ENCODE results near the gene TMEM61. TPM values are rescaled to one million over a fixed set of nuclear protein-coding genes. Genes with fewer than 3 reads are reported as not detected.
"Not testable (repeated sequence)": the region's sequence is repeated elsewhere in the genome, so short reads cannot be mapped to it uniquely, and the experiment has no call there.

The TMEM61 gene
- total and polyA plus RNA-seq, 2 donors (not counting 1 experiment from before 2014, with no cell fraction given), result not detected

- TF ChIP-seq EZH2 (IDR thresholded peaks at IDR 0.05; ENCODE audit: low read length, missing control alignments) (no peak), CTCF (conservative IDR thresholded peaks at IDR 0.05 in 1 of 2, IDR thresholded peaks at IDR 0.05 in 1 of 2; ENCODE audit: low read depth in 1 of 2, low read length in 2 of 2) (no peak)
- no peak overlapping the region for H3K9ac ChIP-seq (ENCODE audit: insufficient read depth, low read length)
- no peak overlapping the region for H3K4me2 ChIP-seq (ENCODE audit: extremely low read depth, insufficient read depth, low read length)
- H3K36me3 ChIP-seq (ENCODE audit: control insufficient read depth, insufficient read depth, low read length), result no peaks in the 10 kb centered on the region
- no peak overlapping the region for H2AFZ ChIP-seq (ENCODE audit: low read length)
- DNase-seq (ENCODE audit: low read depth in 2 of 2), result no peak
- no peaks in the 10 kb centered on the region for H3K9me3 ChIP-seq (ENCODE audit: control insufficient read depth, insufficient read depth, low read depth, low read length)
- no peaks in the 10 kb centered on the region for H3K79me2 ChIP-seq (ENCODE audit: control insufficient read depth, insufficient read depth, low read length)
- no peak overlapping the region for H3K4me3 ChIP-seq (replicated peaks in 1 of 4; ENCODE audit: control extremely low read depth in 1 of 4, insufficient read depth in 1 of 4, low read depth in 3 of 4, low read length in 4 of 4)
- no peaks in the 10 kb centered on the region for H4K20me1 ChIP-seq (ENCODE audit: control insufficient read depth, extremely low read depth, insufficient read depth, low read length)
- H3K27me3 ChIP-seq (ENCODE audit: control insufficient read depth, insufficient read depth, low read length), result no peaks in the 10 kb centered on the region
- H3K27ac ChIP-seq (ENCODE audit: insufficient read depth, low read length), result no peak overlapping the region
- H3K4me1 ChIP-seq (ENCODE audit: control insufficient read depth, extremely low read depth, insufficient read depth, low read length), result no peaks in the 10 kb centered on the region
Observed at GRCh38 chr1:54956726-54957125, 23.7 kb upstream of the TMEM61 start.

GRCh38 chr1:54959241-54959640, 21.2 kb upstream of the TMEM61 start:
- Histone ChIP-seq H3K9ac (ENCODE audit: insufficient read depth, low read length) (no peak overlapping the region), H3K79me2 (ENCODE audit: control insufficient read depth, insufficient read depth, low read length) (no peaks in the 10 kb centered on the region), H3K4me1 (ENCODE audit: control insufficient read depth, extremely low read depth, insufficient read depth, low read length) (no peaks in the 10 kb centered on the region), H2AFZ (ENCODE audit: low read length) (no peak overlapping the region), H4K20me1 (ENCODE audit: control insufficient read depth, extremely low read depth, insufficient read depth, low read length) (no peaks in the 10 kb centered on the region), H3K27me3 (ENCODE audit: control insufficient read depth, insufficient read depth, low read length) (no peaks in the 10 kb centered on the region), H3K36me3 (ENCODE audit: control insufficient read depth, insufficient read depth, low read length) (no peaks in the 10 kb centered on the region), H3K27ac (ENCODE audit: insufficient read depth, low read length) (no peak overlapping the region), H3K4me2 (ENCODE audit: extremely low read depth, insufficient read depth, low read length) (no peak overlapping the region), H3K9me3 (ENCODE audit: control insufficient read depth, insufficient read depth, low read depth, low read length) (no peaks in the 10 kb centered on the region), H3K4me3 (replicated peaks in 1 of 4; ENCODE audit: control extremely low read depth in 1 of 4, insufficient read depth in 1 of 4, low read depth in 3 of 4, low read length in 4 of 4) (no peak overlapping the region)
- DNase-seq (ENCODE audit: low read depth in 2 of 2), result no peak
- no peak for TF ChIP-seq EZH2 (IDR thresholded peaks at IDR 0.05; ENCODE audit: low read length, missing control alignments)
- TF ChIP-seq CTCF (conservative IDR thresholded peaks at IDR 0.05 in 1 of 2, IDR thresholded peaks at IDR 0.05 in 1 of 2; ENCODE audit: low read depth in 1 of 2, low read length in 2 of 2), result no peak

- no peak for DNase-seq (ENCODE audit: low read depth in 2 of 2)
- H4K20me1 ChIP-seq (ENCODE audit: control insufficient read depth, extremely low read depth, insufficient read depth, low read length), result no peaks in the 10 kb centered on the region
- H2AFZ ChIP-seq (ENCODE audit: low read length), result no peak overlapping the region
- H3K27me3 ChIP-seq (ENCODE audit: control insufficient read depth, insufficient read depth, low read length), result no peaks in the 10 kb centered on the region
- no peaks in the 10 kb centered on the region for H3K36me3 ChIP-seq (ENCODE audit: control insufficient read depth, insufficient read depth, low read length)
- no peak overlapping the region for H3K4me3 ChIP-seq (replicated peaks in 1 of 4; ENCODE audit: control extremely low read depth in 1 of 4, insufficient read depth in 1 of 4, low read depth in 3 of 4, low read length in 4 of 4)
- TF ChIP-seq CTCF (conservative IDR thresholded peaks at IDR 0.05 in 1 of 2, IDR thresholded peaks at IDR 0.05 in 1 of 2; ENCODE audit: low read depth in 1 of 2, low read length in 2 of 2) (no peak), EZH2 (IDR thresholded peaks at IDR 0.05; ENCODE audit: low read length, missing control alignments) (no peak)
- peaks cover 3% of the 10 kb centered on the region for H3K4me1 ChIP-seq (ENCODE audit: control insufficient read depth, extremely low read depth, insufficient read depth, low read length)
- no peaks in the 10 kb centered on the region for H3K79me2 ChIP-seq (ENCODE audit: control insufficient read depth, insufficient read depth, low read length)
- H3K9me3 ChIP-seq (ENCODE audit: control insufficient read depth, insufficient read depth, low read depth, low read length), result no peaks in the 10 kb centered on the region
- no peak overlapping the region for H3K27ac ChIP-seq (ENCODE audit: insufficient read depth, low read length)
- no peak overlapping the region for H3K9ac ChIP-seq (ENCODE audit: insufficient read depth, low read length)
- H3K4me2 ChIP-seq (ENCODE audit: extremely low read depth, insufficient read depth, low read length), result no peak overlapping the region
Observed at GRCh38 chr1:54962612-54963395, 17.6 kb upstream of the TMEM61 start.

- H3K4me2 ChIP-seq (ENCODE audit: extremely low read depth, insufficient read depth, low read length); H3K79me2 ChIP-seq (ENCODE audit: control insufficient read depth, insufficient read depth, low read length); H3K9ac ChIP-seq (ENCODE audit: insufficient read depth, low read length); DNase-seq (ENCODE audit: low read depth in 2 of 2); H3K27ac ChIP-seq (ENCODE audit: insufficient read depth, low read length); H2AFZ ChIP-seq (ENCODE audit: low read length); H3K27me3 ChIP-seq (ENCODE audit: control insufficient read depth, insufficient read depth, low read length); H3K36me3 ChIP-seq (ENCODE audit: control insufficient read depth, insufficient read depth, low read length); H4K20me1 ChIP-seq (ENCODE audit: control insufficient read depth, extremely low read depth, insufficient read depth, low read length); H3K4me1 ChIP-seq (ENCODE audit: control insufficient read depth, extremely low read depth, insufficient read depth, low read length); H3K4me3 ChIP-seq (replicated peaks in 1 of 4; ENCODE audit: control extremely low read depth in 1 of 4, insufficient read depth in 1 of 4, low read depth in 3 of 4, low read length in 4 of 4); H3K9me3 ChIP-seq (ENCODE audit: control insufficient read depth, insufficient read depth, low read depth, low read length): not testable (repeated sequence)
Observed at GRCh38 chr1:54963829-54964228, 16.6 kb upstream of the TMEM61 start.
